Measurements from ENCODE around the gene ISYNA1.

Gene ISYNA1

DNA sequence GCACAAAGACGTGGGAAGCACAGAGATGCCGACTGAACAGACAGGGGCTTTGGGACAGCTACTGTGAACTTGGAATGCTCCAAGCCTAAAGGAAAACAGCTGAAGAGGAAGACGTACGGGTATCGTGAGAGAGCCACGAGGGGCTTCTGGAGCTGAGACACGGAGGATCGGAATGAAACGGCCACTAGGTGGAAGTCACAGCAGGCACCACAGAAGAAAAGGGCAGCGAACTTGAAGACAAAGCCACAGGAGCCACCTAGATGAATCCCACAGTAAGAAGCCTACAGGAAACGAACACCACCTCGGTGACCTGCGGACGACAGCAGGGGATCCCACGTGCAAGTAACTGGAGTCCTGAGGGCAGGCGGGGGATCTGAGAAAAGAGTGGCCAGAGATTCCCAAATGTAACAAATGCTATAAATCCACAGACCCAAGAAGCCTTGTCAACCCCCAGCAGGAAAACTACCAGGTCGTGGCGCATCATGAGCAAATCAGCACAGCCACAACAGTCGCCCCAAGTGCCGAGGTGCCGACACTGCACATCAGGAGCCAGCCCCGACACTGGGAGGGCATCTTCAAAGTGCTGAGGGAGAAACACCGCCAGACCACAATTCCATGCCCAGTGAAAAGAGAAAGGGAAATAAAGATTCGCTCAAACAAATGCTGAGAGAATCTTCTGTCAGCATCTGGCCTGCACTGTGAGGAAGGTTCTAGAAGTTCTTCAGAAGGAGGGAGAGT is 39.3 kb upstream of the ISYNA1 start:
- Histone ChIP-seq H3K4me1 (ENCODE audit: control insufficient read depth, insufficient read depth, low read length, poor library complexity, severe bottlenecking) (peaks cover 59% of the 10 kb centered on the region), H3K4me3 (ENCODE audit: insufficient read depth, low read depth, low read length, poor library complexity, severe bottlenecking) (no peak overlapping the region), H3K27me3 (replicated peaks; ENCODE audit: control insufficient read depth, insufficient read depth, low read length, poor library complexity, severe bottlenecking) (no peaks in the 10 kb centered on the region), H3K27ac (ENCODE audit: insufficient read depth, low read length, poor library complexity, severe bottlenecking) (peak overlapping the region; percentile 62), H3K9me3 (ENCODE audit: control insufficient read depth, low read length) (no peaks in the 10 kb centered on the region), H3K36me3 (ENCODE audit: control insufficient read depth, insufficient read depth, low read length) (peaks cover 4% of the 10 kb centered on the region)
- peak in 1 of 3 donors; percentile 25 for DNase-seq

DNA sequence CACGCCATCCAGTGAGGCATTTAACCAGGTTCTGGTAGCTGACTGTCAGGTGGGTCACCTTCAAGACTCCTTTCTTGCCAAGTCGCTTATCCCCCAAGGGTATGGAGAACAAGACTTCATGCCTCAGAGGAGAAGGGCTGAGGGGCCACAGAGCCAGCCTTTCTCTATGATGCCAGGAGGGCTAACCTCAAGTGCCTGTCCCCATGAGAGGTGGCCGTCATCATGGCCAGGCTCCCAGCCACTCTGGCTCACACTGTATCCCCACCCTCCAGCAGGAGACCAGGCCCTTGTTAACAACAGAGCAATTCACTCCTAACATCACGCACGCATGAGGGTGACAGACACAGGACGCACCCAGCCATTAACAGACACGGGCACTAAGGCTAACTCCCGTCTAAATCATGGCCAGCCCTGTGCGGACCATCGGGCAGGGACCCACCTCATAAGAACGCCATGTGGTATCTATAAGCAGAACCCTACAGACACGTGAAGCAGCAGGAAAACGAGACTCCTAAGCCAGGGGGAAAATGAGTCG is 38.6 kb upstream of the ISYNA1 start:
- H3K4me1 ChIP-seq (ENCODE audit: control insufficient read depth, insufficient read depth, low read length, poor library complexity, severe bottlenecking), result peaks cover 59% of the 10 kb centered on the region
- H3K9me3 ChIP-seq (ENCODE audit: control insufficient read depth, low read length), result no peaks in the 10 kb centered on the region
- H3K27me3 ChIP-seq (replicated peaks; ENCODE audit: control insufficient read depth, insufficient read depth, low read length, poor library complexity, severe bottlenecking), result no peaks in the 10 kb centered on the region
- DNase-seq, result no peak
- no peak overlapping the region for H3K4me3 ChIP-seq (ENCODE audit: insufficient read depth, low read depth, low read length, poor library complexity, severe bottlenecking)
- peak overlapping the region; percentile 62 for H3K27ac ChIP-seq (ENCODE audit: insufficient read depth, low read length, poor library complexity, severe bottlenecking)
- H3K36me3 ChIP-seq (ENCODE audit: control insufficient read depth, insufficient read depth, low read length), result peaks cover 4% of the 10 kb centered on the region

DNA sequence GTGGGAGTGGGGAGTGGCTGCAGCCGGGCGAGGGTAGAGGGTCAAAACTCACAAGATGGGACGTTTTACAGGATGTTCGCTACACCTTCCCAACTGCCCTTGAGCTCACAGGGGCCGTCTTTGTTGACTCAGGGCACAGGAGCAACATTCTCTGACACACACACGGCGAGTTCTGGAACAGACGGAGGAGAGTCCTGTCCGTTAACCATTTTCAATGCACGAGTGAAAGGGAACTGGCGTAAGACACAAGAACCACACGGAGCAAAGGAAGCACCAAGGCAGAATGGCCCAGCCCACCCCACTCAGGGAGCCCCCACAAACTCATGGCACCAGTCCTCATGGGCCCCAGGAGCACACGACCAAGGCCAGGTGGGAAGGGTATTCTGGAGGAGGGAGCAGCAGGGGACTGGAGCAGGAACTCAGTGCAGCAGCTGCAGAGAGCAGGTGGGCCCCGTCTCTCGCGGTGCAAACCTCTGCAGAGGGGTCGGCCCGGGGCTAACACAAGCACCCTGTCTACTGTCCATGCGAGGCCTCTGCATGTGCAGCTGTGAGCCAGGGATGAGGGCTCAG is 37.9 kb upstream of the ISYNA1 start:
- peaks cover 59% of the 10 kb centered on the region for H3K4me1 ChIP-seq (ENCODE audit: control insufficient read depth, insufficient read depth, low read length, poor library complexity, severe bottlenecking)
- no peak overlapping the region for H3K4me3 ChIP-seq (ENCODE audit: insufficient read depth, low read depth, low read length, poor library complexity, severe bottlenecking)
- no peaks in the 10 kb centered on the region for H3K27me3 ChIP-seq (replicated peaks; ENCODE audit: control insufficient read depth, insufficient read depth, low read length, poor library complexity, severe bottlenecking)
- no peaks in the 10 kb centered on the region for H3K9me3 ChIP-seq (ENCODE audit: control insufficient read depth, low read length)
- H3K36me3 ChIP-seq (ENCODE audit: control insufficient read depth, insufficient read depth, low read length), result peaks cover 10% of the 10 kb centered on the region
- no peak for DNase-seq
- H3K27ac ChIP-seq (ENCODE audit: insufficient read depth, low read length, poor library complexity, severe bottlenecking), result peak overlapping the region; percentile 65

DNA sequence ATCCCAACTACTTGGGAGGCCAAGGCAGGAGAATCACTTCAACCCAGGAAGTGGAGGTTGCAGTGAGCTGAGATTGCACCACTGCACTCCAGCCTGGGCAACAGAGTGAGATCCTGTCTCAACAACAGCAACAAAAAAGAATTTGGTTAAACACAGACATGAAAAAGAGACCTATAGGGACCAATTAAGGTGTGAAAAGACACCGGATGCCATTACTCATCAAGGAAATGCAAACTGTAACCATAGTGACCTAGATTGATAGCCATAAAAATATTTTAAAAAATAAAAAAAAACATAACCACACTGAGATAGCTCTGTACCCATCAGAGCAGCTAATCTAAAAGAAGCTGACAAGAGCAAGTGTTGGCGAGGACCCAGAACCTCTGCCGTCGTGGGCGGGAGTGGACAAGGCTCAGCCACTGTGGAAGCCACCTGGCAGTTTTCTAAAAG is 37.1 kb upstream of the ISYNA1 start:
- DNase-seq, result peak in 2 of 3 donors; percentile 34 to 44

DNA sequence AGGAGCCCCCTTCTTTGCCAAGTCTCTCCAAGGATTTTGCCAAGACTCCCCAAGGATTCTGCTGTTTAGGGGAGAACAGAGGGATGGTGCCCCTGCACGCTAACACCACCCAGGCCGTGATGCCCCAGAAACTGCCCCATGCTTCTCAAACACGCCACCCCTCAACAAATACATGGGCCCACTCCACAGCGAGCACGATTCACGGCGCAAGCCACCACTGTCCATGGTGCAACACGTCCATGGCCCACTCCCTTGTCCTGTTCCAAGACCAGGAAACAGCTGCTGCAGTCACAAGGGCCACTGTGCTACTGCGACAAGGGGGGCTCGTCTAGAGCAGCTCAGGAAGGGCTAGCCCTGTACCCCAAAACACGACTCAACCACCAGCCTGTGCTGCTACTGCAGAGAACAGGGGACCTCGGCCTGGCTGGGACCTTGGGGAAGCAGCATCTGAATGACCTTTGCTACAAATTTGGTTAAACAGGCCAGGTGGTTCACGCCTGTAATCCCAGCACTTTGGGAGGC is 36.5 kb upstream of the ISYNA1 start:
- Histone ChIP-seq H3K36me3 (ENCODE audit: control insufficient read depth, insufficient read depth, low read length) (peaks cover 16% of the 10 kb centered on the region), H3K4me3 (ENCODE audit: insufficient read depth, low read depth, low read length, poor library complexity, severe bottlenecking) (no peak overlapping the region), H3K27ac (ENCODE audit: insufficient read depth, low read length, poor library complexity, severe bottlenecking) (peak overlapping the region; percentile 65), H3K27me3 (replicated peaks; ENCODE audit: control insufficient read depth, insufficient read depth, low read length, poor library complexity, severe bottlenecking) (no peaks in the 10 kb centered on the region), H3K4me1 (ENCODE audit: control insufficient read depth, insufficient read depth, low read length, poor library complexity, severe bottlenecking) (peaks cover 50% of the 10 kb centered on the region), H3K9me3 (ENCODE audit: control insufficient read depth, low read length) (no peaks in the 10 kb centered on the region)
- no peak for DNase-seq

More for the DNA sequence above, 37.1 kb upstream of the ISYNA1 start:
- H3K4me1 ChIP-seq (ENCODE audit: control insufficient read depth, insufficient read depth, low read length, poor library complexity, severe bottlenecking), result peaks cover 56% of the 10 kb centered on the region
- peaks cover 16% of the 10 kb centered on the region for H3K36me3 ChIP-seq (ENCODE audit: control insufficient read depth, insufficient read depth, low read length)
- no peaks in the 10 kb centered on the region for H3K27me3 ChIP-seq (replicated peaks; ENCODE audit: control insufficient read depth, insufficient read depth, low read length, poor library complexity, severe bottlenecking)
- H3K27ac ChIP-seq (ENCODE audit: insufficient read depth, low read length, poor library complexity, severe bottlenecking), result peak overlapping the region; percentile 65
- H3K9me3 ChIP-seq (ENCODE audit: control insufficient read depth, low read length), result no peaks in the 10 kb centered on the region
- no peak overlapping the region for H3K4me3 ChIP-seq (ENCODE audit: insufficient read depth, low read depth, low read length, poor library complexity, severe bottlenecking)

DNA sequence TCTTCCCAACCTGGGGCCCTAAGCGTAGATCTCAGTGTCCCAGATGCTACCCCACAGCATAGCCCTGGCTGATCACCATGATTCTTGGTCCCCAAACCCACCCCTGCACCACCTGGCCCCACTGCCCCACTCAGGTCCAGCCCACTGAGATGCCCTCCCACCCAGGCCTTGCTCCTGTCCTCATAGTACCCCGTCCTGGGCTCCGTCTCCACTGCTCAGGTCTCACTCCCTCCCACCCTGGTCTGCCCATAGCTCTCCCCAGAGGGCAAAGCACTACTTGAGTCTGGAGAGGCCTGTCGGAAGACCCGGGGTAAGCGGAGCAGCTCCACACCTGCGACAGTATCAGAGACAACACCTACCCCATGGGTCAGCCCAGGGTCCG is 35.8 kb upstream of the ISYNA1 start:
- H3K36me3 ChIP-seq (ENCODE audit: control insufficient read depth, insufficient read depth, low read length), result peaks cover 16% of the 10 kb centered on the region
- DNase-seq, result no peak
- peak overlapping the region; percentile 65 for H3K27ac ChIP-seq (ENCODE audit: insufficient read depth, low read length, poor library complexity, severe bottlenecking)
- no peaks in the 10 kb centered on the region for H3K27me3 ChIP-seq (replicated peaks; ENCODE audit: control insufficient read depth, insufficient read depth, low read length, poor library complexity, severe bottlenecking)
- no peak overlapping the region for H3K4me3 ChIP-seq (ENCODE audit: insufficient read depth, low read depth, low read length, poor library complexity, severe bottlenecking)
- no peaks in the 10 kb centered on the region for H3K9me3 ChIP-seq (ENCODE audit: control insufficient read depth, low read length)
- H3K4me1 ChIP-seq (ENCODE audit: control insufficient read depth, insufficient read depth, low read length, poor library complexity, severe bottlenecking), result peaks cover 43% of the 10 kb centered on the region

DNA sequence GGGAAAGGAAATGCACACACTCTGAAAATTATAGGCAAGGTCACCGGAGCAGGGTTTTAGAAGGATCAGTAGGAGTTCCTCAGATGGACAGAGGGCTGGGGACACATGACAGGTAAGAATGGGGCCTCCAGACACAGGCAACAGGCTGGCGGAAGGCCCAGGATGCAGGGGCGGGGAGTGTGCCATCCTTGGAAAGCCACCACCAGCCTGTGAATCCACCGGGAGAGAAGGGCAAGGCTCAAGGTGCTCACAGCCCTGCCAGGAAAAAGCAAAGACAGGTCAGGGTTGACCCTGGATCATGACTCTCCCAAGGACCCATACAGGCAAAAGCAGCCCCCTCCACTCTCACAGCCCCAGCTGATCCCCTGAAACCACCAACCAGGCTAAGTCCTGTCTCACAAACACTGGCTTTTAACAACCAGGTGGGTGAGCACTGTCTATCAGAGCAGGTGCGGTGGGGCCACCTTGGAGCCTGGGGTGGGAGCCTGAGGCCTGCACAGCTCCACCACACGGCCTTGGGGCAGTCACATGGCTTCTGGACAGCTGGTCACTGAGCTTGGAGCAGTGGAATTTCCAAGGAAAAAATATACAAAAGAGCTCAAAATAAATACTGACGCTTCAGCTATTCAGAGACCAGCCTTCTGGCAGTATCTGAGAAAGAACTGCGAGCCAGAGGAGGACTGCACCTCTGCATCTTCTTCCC is 35.2 kb upstream of the ISYNA1 start:
- no peak for DNase-seq
- H3K9me3 ChIP-seq (ENCODE audit: control insufficient read depth, low read length), result no peaks in the 10 kb centered on the region
- peak overlapping the region; percentile 65 for H3K27ac ChIP-seq (ENCODE audit: insufficient read depth, low read length, poor library complexity, severe bottlenecking)
- H3K36me3 ChIP-seq (ENCODE audit: control insufficient read depth, insufficient read depth, low read length), result peaks cover 16% of the 10 kb centered on the region
- peaks cover 37% of the 10 kb centered on the region for H3K4me1 ChIP-seq (ENCODE audit: control insufficient read depth, insufficient read depth, low read length, poor library complexity, severe bottlenecking)
- no peaks in the 10 kb centered on the region for H3K27me3 ChIP-seq (replicated peaks; ENCODE audit: control insufficient read depth, insufficient read depth, low read length, poor library complexity, severe bottlenecking)
- H3K4me3 ChIP-seq (ENCODE audit: insufficient read depth, low read depth, low read length, poor library complexity, severe bottlenecking), result no peak overlapping the region

DNA sequence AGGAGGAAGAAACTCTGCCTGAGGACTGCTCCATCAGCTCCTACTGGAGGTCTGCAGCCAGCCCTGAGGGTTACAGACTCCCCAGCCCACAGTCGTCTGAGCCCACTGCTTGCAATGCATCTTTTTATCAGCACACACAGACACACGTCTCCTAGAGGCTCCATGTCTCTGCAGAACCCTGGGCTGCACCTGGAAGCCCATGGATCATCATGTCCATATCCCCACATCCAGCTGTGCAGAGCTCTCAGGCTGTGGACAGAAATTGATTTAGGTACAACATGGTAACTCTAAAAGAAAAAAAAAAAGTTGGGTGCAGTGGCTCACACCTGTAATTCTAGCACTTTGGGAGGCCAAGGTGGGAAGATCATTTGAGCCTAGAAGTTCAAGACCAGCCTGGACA is 32.9 kb upstream of the ISYNA1 start:
- Histone ChIP-seq H3K27me3 (replicated peaks; ENCODE audit: control insufficient read depth, insufficient read depth, low read length, poor library complexity, severe bottlenecking) (no peaks in the 10 kb centered on the region), H3K9me3 (ENCODE audit: control insufficient read depth, low read length) (no peaks in the 10 kb centered on the region), H3K27ac (ENCODE audit: insufficient read depth, low read length, poor library complexity, severe bottlenecking) (no peak overlapping the region), H3K4me1 (ENCODE audit: control insufficient read depth, insufficient read depth, low read length, poor library complexity, severe bottlenecking) (peaks cover 17% of the 10 kb centered on the region), H3K36me3 (ENCODE audit: control insufficient read depth, insufficient read depth, low read length) (peaks cover 18% of the 10 kb centered on the region), H3K4me3 (ENCODE audit: insufficient read depth, low read depth, low read length, poor library complexity, severe bottlenecking) (no peak overlapping the region)
- no peak for DNase-seq

DNA sequence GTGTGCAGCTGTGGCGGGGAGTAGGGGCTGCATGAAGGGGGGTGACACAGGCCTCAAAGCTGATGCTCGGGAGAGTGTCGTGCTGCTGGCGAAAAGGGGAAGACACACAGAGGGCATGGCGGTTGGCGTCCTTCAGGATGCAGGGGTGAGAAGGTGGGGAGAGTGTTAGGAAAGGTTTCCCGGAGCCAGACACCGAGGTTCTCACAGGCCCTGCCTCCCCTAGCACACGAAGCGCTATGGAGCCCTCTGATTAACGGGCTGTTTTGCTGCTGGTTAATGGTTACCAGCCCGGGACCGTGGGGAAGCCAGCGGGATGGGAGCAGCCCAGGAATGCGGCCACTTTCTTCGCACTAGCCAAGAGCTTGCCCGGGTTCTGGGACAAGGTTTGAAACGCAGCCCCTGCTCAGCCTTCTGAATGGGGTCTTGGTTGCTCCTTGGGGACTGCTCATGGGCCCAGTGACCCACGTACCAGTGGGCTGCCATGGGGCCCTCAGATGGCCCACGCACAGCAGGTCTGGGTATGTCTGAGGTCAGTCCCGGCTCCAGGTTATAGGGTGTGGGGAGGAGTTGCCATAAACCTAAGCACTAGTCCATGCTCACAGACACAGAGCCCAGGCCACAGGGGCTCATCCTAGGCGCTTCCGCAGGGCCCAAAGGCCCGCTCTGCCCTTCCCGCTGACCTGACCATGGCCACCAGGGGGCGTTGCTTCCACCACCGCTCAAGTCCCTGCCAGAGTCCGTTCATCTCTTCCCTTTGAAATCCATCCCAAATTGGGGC is 31.3 kb upstream of the ISYNA1 start:
- Histone ChIP-seq H3K36me3 (ENCODE audit: control insufficient read depth, insufficient read depth, low read length) (peaks cover 33% of the 10 kb centered on the region), H3K4me1 (ENCODE audit: control insufficient read depth, insufficient read depth, low read length, poor library complexity, severe bottlenecking) (peaks cover 5% of the 10 kb centered on the region), H3K27me3 (replicated peaks; ENCODE audit: control insufficient read depth, insufficient read depth, low read length, poor library complexity, severe bottlenecking) (no peaks in the 10 kb centered on the region), H3K27ac (ENCODE audit: insufficient read depth, low read length, poor library complexity, severe bottlenecking) (no peak overlapping the region), H3K9me3 (ENCODE audit: control insufficient read depth, low read length) (no peaks in the 10 kb centered on the region), H3K4me3 (ENCODE audit: insufficient read depth, low read depth, low read length, poor library complexity, severe bottlenecking) (no peak overlapping the region)
- peak; percentile 27 to 55 (median 41) for DNase-seq

Measured in effector memory CD4-positive, alpha-beta T cell (primary cell).